Stimulated activated CD4-positive, alpha-beta T cell treated with anti-CD3 and anti-CD28 coated beads, Interleukin-4, amount 100 ng/mL, for 24 hours (primary cell): ENCODE data around the gene CD300A.

Experiments
- DNase-seq: peaks from one replicate; pipeline ENCODE4 v3.0.0-alpha.2; 2020

CD300A gene

DNA sequence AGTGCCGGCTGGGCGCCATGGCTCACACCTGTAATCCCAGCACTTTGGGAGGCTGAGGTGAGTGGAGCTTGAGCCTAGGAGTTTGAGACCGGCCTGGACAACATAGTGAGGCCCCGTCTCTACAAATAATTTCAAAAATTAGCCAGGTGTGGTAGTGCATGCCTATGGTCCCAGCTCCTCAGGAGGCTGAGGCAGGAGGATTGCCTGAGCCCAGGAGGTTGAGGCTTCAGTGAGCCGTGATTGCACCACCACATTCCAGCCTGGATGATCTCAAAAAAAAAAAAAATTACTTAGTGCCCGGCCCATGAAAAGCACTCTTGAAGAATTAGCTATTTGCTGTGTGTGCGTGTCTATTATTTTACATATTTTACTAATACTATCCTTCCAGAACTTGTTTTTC, 24.9 kb upstream of the CD300A start:
- no peak for DNase-seq

DNA sequence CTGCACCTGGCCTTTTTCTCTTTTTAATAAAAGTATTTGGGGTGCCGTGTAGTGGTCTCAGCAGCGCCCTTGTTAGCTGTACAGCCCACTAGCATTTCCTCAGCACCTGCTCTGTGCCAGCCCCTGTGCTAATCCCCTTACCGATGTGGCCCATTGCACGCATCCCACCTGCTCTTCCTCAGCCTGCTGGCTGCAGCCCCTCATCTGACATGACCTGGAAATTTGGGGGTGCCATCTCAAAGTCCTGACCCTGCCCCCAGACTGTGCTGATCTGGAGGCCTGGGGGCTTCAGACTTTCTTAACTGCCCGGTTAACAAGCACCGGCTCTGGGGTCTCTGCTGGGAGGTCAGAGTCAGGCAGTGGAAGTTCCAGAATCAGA, 24.2 kb upstream of the CD300A start:
- DNase-seq: no peak

DNA sequence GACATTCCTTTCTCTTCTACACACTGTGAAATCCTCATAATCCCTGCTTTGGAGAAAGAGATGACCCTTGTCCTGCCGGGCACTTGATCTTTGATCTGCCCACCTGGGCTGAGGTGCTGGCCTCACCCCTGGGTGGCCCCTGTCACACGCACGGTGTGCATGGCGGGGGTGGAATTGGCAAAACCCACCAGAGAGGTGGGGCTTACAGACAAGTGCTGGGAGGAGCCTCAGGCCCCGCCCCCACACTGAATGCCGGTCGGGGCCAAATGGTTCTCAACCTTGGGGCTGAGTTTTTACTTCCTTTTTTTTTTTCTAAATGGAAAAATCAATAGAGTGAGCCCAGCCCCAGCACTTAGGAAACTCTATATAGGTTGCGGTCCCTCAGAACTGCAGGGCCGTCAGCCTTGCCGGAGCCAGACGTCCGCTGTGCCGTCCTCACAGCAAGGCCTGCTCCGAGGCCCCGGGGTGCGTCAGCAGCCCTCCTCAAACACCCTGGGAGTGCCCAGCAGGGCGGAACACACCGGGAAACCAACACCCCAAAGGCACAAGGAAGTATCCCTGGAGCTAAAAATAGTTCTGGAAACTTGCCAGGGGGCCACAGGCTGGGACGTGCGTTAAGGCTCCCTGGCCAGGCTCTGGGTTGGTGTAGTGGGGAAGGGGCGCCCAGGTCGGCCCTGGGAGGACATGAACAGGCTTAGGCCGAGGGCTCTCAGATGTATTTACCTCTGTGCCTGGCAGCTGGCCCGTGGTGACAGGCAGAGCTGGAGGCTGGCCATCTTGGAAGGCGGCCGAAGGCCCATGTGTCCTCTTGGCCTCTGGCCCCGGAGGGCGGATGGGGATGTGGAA, 23.5 kb upstream of the CD300A start:
- no peak for DNase-seq

DNA sequence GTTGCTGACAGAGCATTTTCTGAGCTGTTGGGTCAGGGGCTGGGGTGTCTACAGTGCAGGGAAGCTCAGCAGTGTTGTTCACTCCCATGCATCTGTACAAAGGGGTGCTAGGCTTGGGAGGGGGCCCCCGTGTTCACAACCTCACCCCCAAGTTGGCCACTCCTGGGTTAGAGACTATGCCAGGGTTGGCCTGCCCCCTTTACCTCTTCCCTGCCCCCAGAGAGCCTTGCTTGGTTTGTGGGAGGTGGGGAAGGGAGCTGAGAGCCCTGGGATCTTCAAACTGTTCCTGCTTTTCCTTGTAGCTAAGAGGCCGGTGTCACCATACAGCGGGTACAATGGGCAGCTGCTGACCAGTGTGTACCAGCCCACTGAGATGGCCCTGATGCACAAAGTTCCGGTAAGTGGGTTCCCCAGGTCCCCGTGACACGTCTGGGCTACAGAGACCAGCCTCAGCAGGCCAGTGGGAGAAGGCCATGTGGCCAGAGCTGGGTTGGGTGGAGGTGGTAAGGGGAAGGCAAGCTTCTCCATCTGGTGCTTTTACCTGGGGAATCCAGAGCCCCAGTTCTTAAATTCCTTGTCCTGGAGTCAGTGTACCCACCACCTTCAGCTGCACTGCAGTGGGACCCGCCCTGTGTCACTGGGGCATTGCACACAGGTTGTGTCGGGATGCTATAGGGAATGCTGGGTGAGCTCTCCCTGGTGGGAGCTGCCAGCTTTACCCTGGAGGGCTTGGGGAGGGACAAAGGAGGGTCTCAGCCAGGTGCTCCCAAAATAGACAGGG, 22.7 kb upstream of the CD300A start:
- DNase-seq: no peak

DNA sequence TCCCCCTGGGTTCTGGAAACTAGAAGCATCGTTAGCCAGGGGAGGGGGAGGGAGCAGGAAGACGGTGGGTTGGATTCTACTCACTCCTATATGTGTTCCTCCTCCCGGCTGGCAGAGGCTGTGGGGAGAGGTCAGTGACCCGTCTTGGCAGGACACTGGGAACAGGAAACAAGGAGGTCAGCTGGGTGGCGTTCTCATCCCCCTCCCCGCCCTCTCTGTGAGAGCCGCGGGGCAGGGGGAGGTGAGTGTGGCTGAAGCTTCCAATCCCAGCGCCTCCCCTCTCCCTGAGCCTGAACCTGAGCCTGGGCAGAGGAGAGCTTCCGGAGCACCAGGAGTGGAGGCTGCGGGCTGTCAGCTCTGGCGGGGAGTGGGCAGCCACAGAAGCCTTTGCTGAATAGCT, 22.0 kb upstream of the CD300A start:
- no peak for DNase-seq

GRCh38 chr17:74445158-74445557, 21.3 kb upstream of the CD300A start:
- DNase-seq: no peak

- DNase-seq: peak; percentile 22
Observed at GRCh38 chr17:74446551-74447500, 19.6 kb upstream of the CD300A start.

GRCh38 chr17:74447628-74448159, 18.7 kb upstream of the CD300A start:
- DNase-seq: no peak

DNA sequence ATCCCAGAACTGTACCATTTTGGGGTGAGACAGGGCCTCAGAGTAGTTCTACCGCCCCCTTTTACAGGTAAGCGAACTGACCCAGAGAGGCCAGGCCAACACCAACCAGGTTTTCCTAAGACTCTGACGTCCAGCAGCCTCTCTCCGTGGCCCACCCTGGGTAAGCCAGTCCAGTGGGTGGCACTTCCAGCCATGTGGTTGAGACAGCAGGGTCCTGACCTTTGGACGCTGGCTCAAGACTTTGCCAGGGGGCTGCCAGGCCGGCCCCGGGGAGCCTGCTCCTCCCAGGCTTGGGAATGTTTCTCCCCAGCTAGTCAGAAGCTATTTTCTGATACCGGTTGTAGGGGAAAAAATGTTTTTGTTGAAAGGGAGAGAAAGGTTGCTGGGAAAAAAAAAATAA, 17.7 kb upstream of the CD300A start:
- no peak for DNase-seq

GRCh38 chr17:74449306-74449705, 17.1 kb upstream of the CD300A start:
- no peak for DNase-seq

DNA sequence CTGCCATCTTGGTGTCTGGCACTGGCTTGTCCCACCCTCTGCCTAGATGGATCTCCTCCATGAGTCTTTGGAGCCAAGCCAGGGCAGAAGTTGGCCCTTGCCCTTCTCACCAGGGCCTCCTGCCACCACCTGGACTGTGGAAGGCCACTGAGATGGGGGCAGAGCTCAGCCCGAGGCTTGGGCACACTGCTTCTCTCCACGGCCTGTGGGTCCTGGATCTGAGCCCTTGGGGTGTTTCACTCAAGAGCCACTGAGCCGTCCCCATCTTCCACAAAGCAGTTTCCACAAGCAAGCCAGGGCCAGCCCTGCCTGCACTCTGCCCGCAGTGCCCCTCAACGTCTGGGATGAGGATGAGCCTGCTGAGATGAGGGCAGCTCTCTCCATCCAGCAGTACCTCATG, 16.7 kb upstream of the CD300A start:
- DNase-seq: no peak

GRCh38 chr17:74450231-74450630, 16.2 kb upstream of the CD300A start:
- DNase-seq: no peak

GRCh38 chr17:74450925-74451403, 15.5 kb upstream of the CD300A start:
- DNase-seq: no peak

GRCh38 chr17:74451557-74451956, 14.9 kb upstream of the CD300A start:
- no peak for DNase-seq

DNA sequence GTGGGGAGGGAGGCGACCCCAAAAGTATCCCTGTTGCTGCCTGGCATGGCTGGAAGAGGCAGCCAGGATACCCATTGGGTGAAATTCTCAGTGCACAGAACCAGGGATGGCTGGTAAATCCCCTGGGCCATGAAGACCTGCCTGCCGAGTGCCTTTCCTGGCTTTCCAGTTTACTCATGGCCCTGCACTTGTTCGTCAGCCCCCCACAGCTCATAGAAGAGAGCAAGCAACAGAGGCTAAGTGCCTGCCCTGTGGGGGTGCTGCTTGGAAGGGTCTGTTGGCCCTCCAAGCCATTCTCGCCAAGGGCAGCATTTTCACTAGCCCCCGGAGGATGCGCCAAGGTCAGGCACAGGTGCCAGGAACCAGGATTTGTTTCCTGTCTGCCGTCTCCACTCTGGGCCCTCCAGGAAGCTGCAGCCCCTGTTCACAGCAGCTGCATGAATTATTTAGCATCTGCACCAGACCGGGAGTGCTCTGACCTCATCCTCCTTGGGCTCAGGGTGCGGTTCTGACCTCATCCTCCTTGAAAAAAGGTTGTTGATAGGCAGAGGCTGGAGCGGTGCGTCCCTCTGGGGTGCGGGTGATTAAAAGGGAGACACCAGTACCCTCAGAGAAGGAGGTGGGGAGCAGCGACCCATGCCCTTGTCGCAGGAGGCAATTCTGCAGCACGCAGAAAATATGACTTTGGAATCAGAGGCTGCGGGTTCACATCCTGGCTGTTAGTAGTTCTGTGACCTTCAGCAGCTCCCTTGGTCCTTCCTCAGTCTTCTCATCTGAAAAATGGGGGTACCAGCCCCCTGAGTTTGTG, 14.2 kb upstream of the CD300A start:
- DNase-seq: no peak

DNA sequence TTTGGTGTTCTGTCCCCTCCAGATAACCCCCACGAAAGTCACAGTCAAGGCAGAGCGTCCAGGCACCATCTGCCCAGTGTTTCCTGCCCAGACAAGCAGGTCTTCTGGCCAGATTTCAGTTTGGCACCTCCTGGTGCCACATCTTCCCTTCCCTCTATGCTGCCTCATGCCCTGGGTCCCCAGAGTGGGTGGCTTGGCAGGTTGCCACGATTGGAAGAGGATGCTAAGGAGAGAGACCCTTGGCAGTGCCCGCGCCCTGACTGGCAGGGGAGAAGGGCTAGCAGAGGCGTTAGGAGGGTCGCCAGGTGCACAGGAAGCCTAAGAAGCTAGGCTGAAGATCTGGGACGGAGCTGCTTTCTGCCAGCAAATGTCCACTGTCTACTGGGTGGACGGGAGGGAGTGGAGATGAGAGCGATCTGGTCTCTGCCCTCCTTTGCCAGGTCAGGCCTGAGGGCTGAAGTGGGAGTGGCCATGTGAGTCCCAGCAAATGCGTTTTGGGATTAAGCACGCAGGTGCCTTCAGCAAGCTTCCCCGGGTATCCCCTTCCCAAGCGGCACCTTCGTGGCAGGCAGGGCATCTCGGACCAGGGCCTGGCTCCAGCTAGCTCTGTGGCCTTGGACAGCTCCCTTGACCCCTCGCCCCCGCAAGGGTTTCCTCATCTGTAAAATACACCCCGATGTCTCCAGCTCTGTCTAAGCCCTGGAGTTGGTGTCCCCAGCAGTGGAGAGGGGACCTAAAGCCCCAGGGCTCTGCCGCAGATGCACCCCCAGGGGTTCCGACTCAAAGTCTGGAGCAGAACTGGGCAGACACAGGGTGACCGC, 13.4 kb upstream of the CD300A start:
- no peak for DNase-seq

GRCh38 chr17:74453665-74454196, 12.7 kb upstream of the CD300A start:
- peak; percentile 67 for DNase-seq

DNA sequence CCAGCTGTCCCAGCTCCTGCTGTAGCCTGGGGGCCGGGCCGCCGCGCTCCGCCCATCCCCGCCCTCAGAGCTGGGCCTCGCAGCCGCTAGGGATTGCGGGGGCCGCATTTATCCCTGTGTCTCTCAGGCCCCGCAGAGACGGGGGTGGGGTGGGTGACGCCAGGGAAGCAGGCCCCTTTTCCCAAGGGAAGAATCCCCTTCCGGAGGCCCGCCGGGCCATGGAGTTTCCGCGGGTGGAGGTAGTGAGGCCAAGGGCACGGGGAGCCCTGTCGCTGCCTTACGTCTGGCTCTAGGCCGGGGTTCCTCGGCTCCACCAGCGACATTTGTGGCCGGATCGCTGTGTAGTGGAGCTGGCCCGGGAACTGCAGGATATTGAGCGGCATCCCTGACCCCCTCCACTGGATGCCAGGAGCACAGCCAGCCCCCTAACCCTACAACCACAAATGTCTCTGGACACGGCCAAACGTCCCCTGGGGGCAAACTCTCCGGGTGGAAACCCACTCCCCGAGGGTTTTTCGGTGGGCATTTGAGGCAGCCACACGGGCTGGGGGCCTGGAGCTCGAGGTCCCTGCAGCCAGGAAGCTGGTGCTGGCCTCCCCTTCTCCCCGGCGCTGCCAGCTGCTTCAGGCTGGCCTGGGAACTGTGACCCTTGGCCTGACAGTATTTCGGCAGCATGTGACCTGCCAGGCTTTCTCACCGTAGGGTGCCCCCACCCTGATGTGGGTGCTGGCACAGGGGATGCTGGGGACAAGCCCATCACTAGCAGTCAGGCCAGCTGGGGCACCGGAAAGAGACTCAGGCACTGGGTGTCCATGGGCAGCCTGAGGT, 12.0 kb upstream of the CD300A start:
- DNase-seq: no peak

- no peak for DNase-seq
Observed at GRCh38 chr17:74455025-74455545, 11.3 kb upstream of the CD300A start.
